ENCODE data around the gene NSD2.

Gene NSD2

GRCh38 chr4:1871471-1872021 is 353 bp downstream of the NSD2 start:
- peak overlapping the region; percentile 58 for H3K4me3 ChIP-seq (ENCODE audit: low read length)
- no peak for DNase-seq (ENCODE audit: low read depth)
- no peak for TF ChIP-seq CTCF (IDR thresholded peaks at IDR 0.05; ENCODE audit: insufficient read depth, low read depth, low read length, missing control alignments)

DNA sequence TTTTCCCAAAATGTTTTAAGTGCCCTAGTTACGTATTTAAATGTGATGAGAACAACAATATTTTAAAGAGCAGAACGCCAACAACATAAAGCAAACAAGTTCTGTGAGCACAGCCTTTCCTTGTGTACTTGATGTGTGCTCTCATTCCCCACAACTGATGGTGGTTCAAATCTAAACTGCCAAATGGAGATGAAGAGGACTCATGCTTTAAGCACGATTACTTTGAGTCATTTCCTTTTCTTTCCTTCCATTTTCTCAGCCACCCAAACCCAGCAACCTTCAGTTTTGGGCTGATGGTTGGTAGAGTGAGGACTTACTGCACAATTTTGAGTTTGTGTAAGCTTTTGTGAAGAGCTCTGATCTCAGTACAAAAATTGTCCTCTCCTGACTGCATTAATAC is 1.7 kb downstream of the NSD2 start:
- peak overlapping the region; percentile 58 for H3K4me3 ChIP-seq (ENCODE audit: low read length)
- TF ChIP-seq CTCF (IDR thresholded peaks at IDR 0.05; ENCODE audit: insufficient read depth, low read depth, low read length, missing control alignments) = no peak
- DNase-seq (ENCODE audit: low read depth) = peak; percentile 63

GRCh38 chr4:1873291-1873690 is 2.1 kb downstream of the NSD2 start:
- no peak overlapping the region for H3K4me3 ChIP-seq (ENCODE audit: low read length)
- DNase-seq (ENCODE audit: low read depth) = no peak
- no peak for TF ChIP-seq CTCF (IDR thresholded peaks at IDR 0.05; ENCODE audit: insufficient read depth, low read depth, low read length, missing control alignments)

DNA sequence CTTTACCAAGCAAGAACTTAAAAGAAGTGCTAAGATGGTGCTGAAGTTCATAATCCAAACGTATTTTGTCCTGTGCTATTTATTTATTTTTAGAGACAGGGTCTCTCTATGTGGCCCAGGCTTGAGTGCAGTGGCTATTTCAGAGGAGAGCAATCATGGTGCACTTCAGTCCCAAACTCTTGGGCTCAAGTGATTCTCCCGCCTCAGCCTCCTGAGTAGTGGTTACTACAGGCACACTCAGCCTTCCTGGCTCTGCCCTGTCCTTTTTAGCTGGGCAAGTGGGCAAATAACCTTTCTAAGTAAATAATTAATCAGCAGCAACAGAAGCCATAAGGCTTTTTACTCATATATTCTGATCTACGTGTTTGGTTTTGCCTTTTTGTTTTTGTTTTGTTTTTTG is 2.6 kb downstream of the NSD2 start:
- H3K4me3 ChIP-seq (ENCODE audit: low read length) = no peak overlapping the region
- no peak for TF ChIP-seq CTCF (IDR thresholded peaks at IDR 0.05; ENCODE audit: insufficient read depth, low read depth, low read length, missing control alignments)

DNA sequence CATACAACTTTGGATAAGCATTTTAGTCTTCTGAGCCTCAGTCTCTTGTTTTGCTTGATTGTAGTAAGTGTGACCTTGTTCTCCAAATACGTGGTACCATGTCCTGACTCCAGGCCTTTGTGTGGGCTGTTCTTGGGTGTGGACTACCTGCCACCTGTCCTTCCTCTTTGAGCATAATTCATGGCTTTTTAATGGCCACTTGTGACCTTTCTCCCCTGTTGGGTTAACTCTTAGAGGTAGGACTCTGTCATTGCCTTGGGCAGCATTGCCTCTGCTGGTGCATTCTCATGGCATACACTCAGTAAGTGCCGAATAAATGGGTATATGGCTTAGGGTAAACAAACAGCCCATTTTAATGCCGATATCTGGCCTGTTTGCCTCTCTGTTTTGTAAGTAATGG is 3.0 kb downstream of the NSD2 start:
- no peak overlapping the region for H3K4me3 ChIP-seq (ENCODE audit: low read length)
- DNase-seq (ENCODE audit: low read depth) = no peak
- no peak for TF ChIP-seq CTCF (IDR thresholded peaks at IDR 0.05; ENCODE audit: insufficient read depth, low read depth, low read length, missing control alignments)

More for the DNA sequence above, 2.6 kb downstream of the NSD2 start:
- DNase-seq (ENCODE audit: low read depth) = no peak

DNA sequence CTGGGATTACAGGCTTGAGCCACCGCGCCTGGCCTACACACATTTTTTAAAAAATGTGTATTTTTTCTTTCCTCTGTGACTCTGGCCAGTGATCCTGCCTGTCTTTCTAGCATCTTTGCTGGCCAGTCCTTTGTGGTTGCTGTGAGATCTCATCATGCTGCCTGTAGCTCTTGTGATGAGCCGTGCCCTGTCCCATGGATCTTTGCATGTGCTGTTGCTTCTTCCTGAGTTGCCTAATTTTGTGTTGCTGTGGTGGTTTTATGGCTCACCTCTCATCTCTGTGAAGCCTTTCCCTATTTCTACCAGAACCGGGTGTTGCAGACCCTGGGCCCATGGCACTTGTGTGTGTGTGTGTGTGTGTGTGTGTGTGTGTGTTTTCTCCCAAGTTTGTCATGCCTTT is 8.3 kb downstream of the NSD2 start:
- no peak overlapping the region for H3K4me3 ChIP-seq (ENCODE audit: low read length)
- TF ChIP-seq CTCF (IDR thresholded peaks at IDR 0.05; ENCODE audit: insufficient read depth, low read depth, low read length, missing control alignments) = no peak
- no peak for DNase-seq (ENCODE audit: low read depth)

GRCh38 chr4:1880332-1880731 is 9.1 kb downstream of the NSD2 start:
- no peak for DNase-seq (ENCODE audit: low read depth)
- no peak overlapping the region for H3K4me3 ChIP-seq (ENCODE audit: low read length)
- no peak for TF ChIP-seq CTCF (IDR thresholded peaks at IDR 0.05; ENCODE audit: insufficient read depth, low read depth, low read length, missing control alignments)
